A673 (cell line): ENCODE data around the gene DCHS2.
A peak's percentile ranks its signal among the peaks of the same experiment; 100 is the strongest.

Source experiments
- EZH2 ChIP-seq: fragments of 200-600 bp; sonication (generic); IDR thresholded peaks from 2 replicates; pipeline ENCODE4 v1.6.1; 2017; ENCODE audit warnings: borderline replicate concordance, low read depth, mild to moderate bottlenecking, mixed read lengths, antibody characterized with exemption, low read length; ENCODE audit not compliant: poor library complexity, severe bottlenecking
- TF ChIP-seq, protein P1 (sequence below): fragments of 300-800, 200-600 bp; sonication (generic); conservative IDR thresholded peaks from 2 replicates; pipeline ENCODE4 v1.5.1; 2017; ENCODE audit warnings: low read depth, mild to moderate bottlenecking, antibody characterized with exemption, low read length, moderate library complexity, mixed read lengths

DNA sequence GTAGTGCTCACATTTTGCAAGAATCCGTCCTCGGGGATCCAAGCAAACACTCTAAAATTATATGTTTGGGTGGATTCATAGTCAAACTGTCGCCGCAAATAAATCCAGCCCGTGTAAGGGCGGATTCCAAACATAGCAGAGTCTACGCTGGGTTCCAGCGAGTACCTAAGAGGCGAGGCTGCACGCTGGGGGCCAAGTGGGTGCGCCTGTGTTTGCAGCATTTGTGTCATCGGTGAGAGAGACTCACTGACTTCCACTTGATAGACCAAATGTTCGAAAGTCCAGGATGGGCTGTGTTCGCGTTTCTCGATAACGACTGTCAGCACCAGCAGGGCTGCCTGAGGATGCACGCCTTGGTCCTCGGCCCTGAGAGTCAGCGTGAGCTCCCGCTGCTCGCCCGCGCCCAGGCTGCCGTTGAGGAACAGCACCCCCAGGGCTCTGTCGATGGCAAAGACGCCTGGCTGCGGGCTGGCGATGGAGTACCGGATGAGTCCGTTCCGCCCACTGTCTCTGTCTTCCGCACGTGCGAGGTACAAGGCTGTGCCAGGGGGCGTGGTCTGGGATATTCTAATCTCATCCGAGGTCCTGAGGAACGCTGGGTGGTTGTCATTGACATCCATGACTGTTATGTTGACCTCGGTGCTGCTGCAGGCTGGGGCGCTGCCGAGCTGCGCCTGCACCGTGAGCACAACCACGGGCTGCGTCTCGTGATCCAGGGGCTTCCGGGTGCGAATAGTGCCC is 158.7 kb downstream of the DCHS2 start:
- TF ChIP-seq, protein P1, sequence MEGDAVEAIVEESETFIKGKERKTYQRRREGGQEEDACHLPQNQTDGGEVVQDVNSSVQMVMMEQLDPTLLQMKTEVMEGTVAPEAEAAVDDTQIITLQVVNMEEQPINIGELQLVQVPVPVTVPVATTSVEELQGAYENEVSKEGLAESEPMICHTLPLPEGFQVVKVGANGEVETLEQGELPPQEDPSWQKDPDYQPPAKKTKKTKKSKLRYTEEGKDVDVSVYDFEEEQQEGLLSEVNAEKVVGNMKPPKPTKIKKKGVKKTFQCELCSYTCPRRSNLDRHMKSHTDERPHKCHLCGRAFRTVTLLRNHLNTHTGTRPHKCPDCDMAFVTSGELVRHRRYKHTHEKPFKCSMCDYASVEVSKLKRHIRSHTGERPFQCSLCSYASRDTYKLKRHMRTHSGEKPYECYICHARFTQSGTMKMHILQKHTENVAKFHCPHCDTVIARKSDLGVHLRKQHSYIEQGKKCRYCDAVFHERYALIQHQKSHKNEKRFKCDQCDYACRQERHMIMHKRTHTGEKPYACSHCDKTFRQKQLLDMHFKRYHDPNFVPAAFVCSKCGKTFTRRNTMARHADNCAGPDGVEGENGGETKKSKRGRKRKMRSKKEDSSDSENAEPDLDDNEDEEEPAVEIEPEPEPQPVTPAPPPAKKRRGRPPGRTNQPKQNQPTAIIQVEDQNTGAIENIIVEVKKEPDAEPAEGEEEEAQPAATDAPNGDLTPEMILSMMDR: 0 out of 2 replicates have a peak, but pooled peaks have one; percentile 13
- no peak for TF ChIP-seq EZH2
